Left ventricle myocardium superior (tissue), 1 donor: ENCODE results near the gene IGSF22. TPM values are rescaled to one million over a fixed set of nuclear protein-coding genes. Genes with fewer than 3 reads are reported as not detected.

Source experiments
- ATAC-seq: fragments of 200-7000 bp; cut with Tn5 transposase; one replicate; pipeline ENCODE4 v1.9.1; 2020; ENCODE audit warnings: mild to moderate bottlenecking, moderate library complexity
- DNase-seq: peaks from one replicate; pipeline ENCODE4 v3.0.0-alpha.2; 2020
- intact Hi-C: fragments of 100-400 bp; cut with micrococcal nuclease; formaldehyde crosslinking; loops from one replicate; pipeline ENCODE4 v1.11.0; 2022
- total RNA-seq: library from RNA; stranded (reverse); fragmentation: NEBNext Ultra II Directional; extraction: Animal tissue kit (Norgen Biotek cat#: 25700); gene quantifications from one replicate; pipeline ENCODE4 v1.2.1, GENCODE V29; 2021
- donor health status: DM: no; HTN: yes; CAD: no; lungs with severe emphysema.

Gene IGSF22
- total RNA-seq, 1 donor from 2014 or later: 0.94 TPM

GRCh38 chr11:18748766-18749365 is 22.9 kb upstream of the IGSF22 start:
- intact Hi-C loops: no loop called here
- no peak for DNase-seq
- ATAC-seq: no peak

DNA sequence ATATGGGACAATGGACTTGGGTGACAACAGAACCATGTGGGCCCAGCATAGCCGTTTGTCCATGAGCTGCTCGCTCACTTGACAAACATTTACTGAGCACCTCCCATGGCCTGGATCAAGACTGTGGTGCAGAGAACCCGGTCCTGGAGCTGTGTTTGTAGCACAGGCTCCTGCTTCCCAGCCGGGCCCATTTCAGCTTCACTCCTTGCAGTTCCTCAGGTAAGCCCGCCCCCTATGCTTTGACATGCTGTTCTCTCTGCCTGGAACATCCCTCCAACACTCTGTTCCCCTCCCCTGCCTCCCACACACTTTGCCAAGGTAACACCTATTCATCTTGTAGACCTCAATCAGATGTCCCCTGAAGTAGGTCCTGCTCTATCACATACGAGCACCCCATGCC is 19.3 kb upstream of the IGSF22 start:
- intact Hi-C loops: no loop called here
- DNase-seq (no peak), ATAC-seq (no peak)

GRCh38 chr11:18743900-18744514 is 18.0 kb upstream of the IGSF22 start:
- no peak for ATAC-seq
- no peak for DNase-seq
- intact Hi-C loops: no loop called here

DNA sequence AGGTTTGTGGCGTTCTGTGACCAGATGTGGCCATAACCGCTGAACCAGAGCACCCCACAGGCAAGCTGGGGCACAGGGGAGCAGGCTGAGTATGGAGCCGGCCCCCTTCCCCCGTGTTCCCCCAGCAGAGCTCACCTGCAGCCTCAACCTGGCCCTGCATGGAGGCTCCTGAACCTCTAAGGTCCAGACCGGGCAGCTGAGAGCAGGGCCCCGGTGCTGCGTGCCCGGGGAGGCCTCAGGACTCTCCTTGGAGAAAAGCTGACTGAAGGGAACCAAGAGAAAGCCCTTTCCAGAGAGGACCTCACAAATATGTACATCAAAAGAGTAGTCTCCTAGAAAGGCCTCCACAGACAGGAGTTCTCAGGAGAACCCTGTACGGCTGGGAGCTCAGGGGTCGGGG is 17.4 kb upstream of the IGSF22 start:
- no peak for ATAC-seq
- intact Hi-C loops: no loop called here
- DNase-seq: no peak

DNA sequence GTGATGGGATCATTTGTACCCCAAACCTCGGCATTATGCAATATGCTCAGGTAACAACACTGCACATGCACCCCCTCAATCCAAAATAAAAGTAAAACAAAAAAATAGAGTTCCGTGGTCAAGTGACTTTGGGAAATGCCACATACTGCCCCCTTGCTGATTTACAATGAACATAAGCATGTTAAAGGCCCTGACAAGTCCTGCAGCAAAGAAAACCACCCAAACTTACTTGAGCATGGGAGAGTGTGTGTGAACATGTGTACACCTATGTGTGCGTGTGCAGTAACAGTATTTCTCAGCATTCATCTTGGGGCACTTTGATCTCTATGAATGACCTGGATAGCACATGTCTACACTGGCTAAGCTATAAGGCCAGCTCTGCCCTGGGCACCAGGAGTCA is 15.8 kb upstream of the IGSF22 start:
- DNase-seq: no peak
- no peak for ATAC-seq
- intact Hi-C loops: no loop called here

DNA sequence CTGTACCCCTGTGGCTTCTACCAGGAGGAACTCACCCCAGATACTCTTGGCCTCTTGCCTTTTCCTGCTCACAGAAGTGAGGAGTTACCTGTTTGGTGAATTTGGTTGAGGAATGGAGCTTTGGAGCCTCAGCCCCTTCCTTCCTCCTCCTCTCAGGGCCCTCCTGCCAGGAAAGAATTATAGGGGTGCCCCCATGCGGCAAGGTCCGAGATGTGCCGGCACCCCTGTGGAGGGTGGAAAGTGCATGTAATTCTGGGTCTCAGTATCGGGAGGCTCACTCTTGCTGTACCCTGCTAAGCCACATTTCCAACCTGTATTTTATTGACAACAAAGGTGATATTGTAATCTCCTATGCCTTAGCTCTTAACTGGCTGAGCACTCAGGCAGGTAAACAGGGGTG is 13.7 kb upstream of the IGSF22 start:
- DNase-seq: no peak
- intact Hi-C loops: loop anchor here (10.0 kb wide), 1 partner anchor 195 kb away; no protein-coding TSS in a partner anchor
- ATAC-seq: no peak

GRCh38 chr11:18737642-18738041 is 11.7 kb upstream of the IGSF22 start:
- DNase-seq (no peak), ATAC-seq (no peak)
- intact Hi-C loops: loop anchor here (10.0 kb wide), 1 partner anchor 193 kb away; no protein-coding TSS in a partner anchor

GRCh38 chr11:18736590-18737148 is 10.7 kb upstream of the IGSF22 start:
- DNase-seq: no peak
- intact Hi-C loops: loop anchor here (10.0 kb wide), 1 partner anchor 192 kb away; no protein-coding TSS in a partner anchor
- ATAC-seq: no peak

DNA sequence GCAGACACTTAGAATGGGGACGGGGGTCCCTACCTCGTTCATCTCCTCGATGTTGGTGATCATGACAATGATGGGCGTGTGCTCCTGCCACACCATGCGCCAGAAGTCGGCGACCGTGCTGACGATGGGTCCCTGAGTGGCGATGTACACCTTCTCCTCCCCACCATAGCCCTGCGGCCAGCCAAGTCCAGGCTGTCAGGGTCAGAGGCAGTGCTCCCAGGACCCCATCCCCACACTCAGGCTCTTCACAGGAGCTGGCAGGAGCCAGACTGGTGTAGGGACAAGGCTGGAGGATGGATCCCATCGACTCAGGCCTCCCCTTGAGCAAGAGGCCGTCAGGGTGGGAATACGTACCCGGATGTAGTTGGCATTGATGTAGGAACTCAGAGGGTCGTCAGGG is 7.2 kb upstream of the IGSF22 start:
- DNase-seq (no peak), ATAC-seq (no peak)
- intact Hi-C loops: loop anchor here (10.0 kb wide), 1 partner anchor 188 kb away; no protein-coding TSS in a partner anchor

- intact Hi-C loops: loop anchor here (10.0 kb wide), 1 partner anchor 187 kb away; no protein-coding TSS in a partner anchor
- ATAC-seq: peak; percentile 71
- DNase-seq: peak; percentile 59
These were observed 6.2 kb upstream of the IGSF22 start for GRCh38 chr11:18731949-18732821.

GRCh38 chr11:18731441-18731840 is 5.5 kb upstream of the IGSF22 start:
- no peak for ATAC-seq
- intact Hi-C loops: loop anchor here (10.0 kb wide), 1 partner anchor 187 kb away; no protein-coding TSS in a partner anchor

GRCh38 chr11:18730020-18730419 is 4.0 kb upstream of the IGSF22 start:
- intact Hi-C loops: loop anchor here (10.0 kb wide), 1 partner anchor 185 kb away; no protein-coding TSS in a partner anchor
- ATAC-seq (no peak), DNase-seq (no peak)

More at GRCh38 chr11:18731441-18731840, 5.5 kb upstream of the IGSF22 start:
- no peak for DNase-seq

- no peak for ATAC-seq
- DNase-seq: no peak
- intact Hi-C loops: no loop called here
These were observed 3.4 kb upstream of the IGSF22 start for GRCh38 chr11:18729426-18729825.

GRCh38 chr11:18728658-18729057 is 2.7 kb upstream of the IGSF22 start:
- DNase-seq (no peak), ATAC-seq (no peak)
- intact Hi-C loops: no loop called here

GRCh38 chr11:18727479-18728236 is 1.7 kb upstream of the IGSF22 start:
- intact Hi-C loops: no loop called here
- no peak for DNase-seq
- ATAC-seq: peak; percentile 51

- DNase-seq (no peak), ATAC-seq (no peak)
- intact Hi-C loops: no loop called here
These were observed 2.0 kb downstream of the IGSF22 start for GRCh38 chr11:18723991-18724390.

DNA sequence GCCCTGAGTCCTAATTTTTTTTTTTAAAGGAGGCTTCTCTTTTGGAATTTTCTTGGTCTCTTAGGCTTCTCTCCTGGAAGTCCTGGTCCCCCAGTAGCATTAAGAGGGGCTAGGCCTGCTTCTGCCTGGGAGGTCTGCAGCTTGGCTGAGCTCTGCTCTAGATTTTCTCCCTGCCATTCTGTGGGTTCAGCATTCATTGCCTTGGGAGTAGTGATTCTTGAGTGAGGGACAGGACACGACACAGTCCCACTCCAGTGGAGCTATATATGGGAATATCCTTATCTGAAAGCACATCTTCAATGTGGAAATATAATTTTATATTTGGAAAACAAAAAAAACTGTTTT is 3.7 kb downstream of the IGSF22 start:
- DNase-seq (no peak), ATAC-seq (no peak)
- intact Hi-C loops: no loop called here

GRCh38 chr11:18721561-18722292 is 4.3 kb downstream of the IGSF22 start:
- ATAC-seq (peak; percentile 86), DNase-seq (peak; percentile 43)
- intact Hi-C loops: no loop called here
